GM23338 (cell line): ENCODE measurements around the gene IL6ST. TPM values are rescaled to one million over a fixed set of nuclear protein-coding genes. Genes with fewer than 3 reads are reported as not detected.

Experiments
- ATAC-seq: fragments of 200-7000 bp; cut with Tn5 transposase; 3 replicates; pipeline ENCODE4 v1.9.1; 2020
- DNase-seq: peaks from one replicate; pipeline ENCODE4 v3.0.0-alpha.2; 2015; ENCODE audit warnings: low spot score
- H2AFZ ChIP-seq: fragments of 200-600 bp; sonication (generic); 2 replicates; pipeline ENCODE4 v1.8.0; 2016; ENCODE audit warnings: antibody characterized with exemption, mild to moderate bottlenecking, moderate library complexity
- H3F3A ChIP-seq: fragments of 200-600 bp; sonication (generic); replicated peaks from 2 replicates; pipeline ENCODE4 v1.8.0; 2017; ENCODE audit warnings: antibody characterized with exemption, mixed run types, low read depth
- H3K27ac ChIP-seq: fragments of 200-600 bp; sonication (generic); 2 replicates; pipeline ENCODE4 v1.6.1; 2016; ENCODE audit warnings: low read depth
- H3K27me3 ChIP-seq: fragments of 200-600 bp; sonication (generic); 2 replicates; pipeline ENCODE4 v1.8.0; 2016; ENCODE audit warnings: mild to moderate bottlenecking, mixed run types, moderate library complexity; ENCODE audit not compliant: insufficient read depth
- H3K36me3 ChIP-seq: fragments of 200-600 bp; sonication (generic); 2 replicates; pipeline ENCODE4 v1.8.0; 2016; ENCODE audit warnings: mild to moderate bottlenecking; ENCODE audit not compliant: insufficient read depth
- H3K4me1 ChIP-seq: fragments of 200-600 bp; sonication (generic); 2 replicates; pipeline ENCODE4 v1.8.0; 2016; ENCODE audit warnings: mild to moderate bottlenecking, moderate library complexity; ENCODE audit not compliant: insufficient read depth
- H3K4me2 ChIP-seq: fragments of 200-600 bp; sonication (generic); 2 replicates; pipeline ENCODE4 v1.7.1; 2017; ENCODE audit warnings: mixed run types
- H3K4me3 ChIP-seq: fragments of 200-600 bp; sonication (generic); 2 replicates; pipeline ENCODE4 v1.6.1; 2016; ENCODE audit warnings: mixed run types
- H3K79me2 ChIP-seq: fragments of 200-600 bp; sonication (generic); replicated peaks from 2 replicates; pipeline ENCODE4 v1.8.0; 2017; ENCODE audit warnings: mild to moderate bottlenecking; ENCODE audit not compliant: insufficient read depth
- H3K9me2 ChIP-seq: fragments of 200-600 bp; sonication (generic); 2 replicates; pipeline ENCODE4 v1.8.0; 2017; ENCODE audit not compliant: insufficient read depth
- H4K20me1 ChIP-seq: fragments of 200-600 bp; sonication (generic); replicated peaks from 2 replicates; pipeline ENCODE4 v1.8.0; 2017; ENCODE audit warnings: mild to moderate bottlenecking; ENCODE audit not compliant: insufficient read depth
- H3K27ac Mint-ChIP-seq: 2 replicates; pipeline ENCODE4 v1.8.0; 2020; ENCODE audit warnings: inconsistent platforms, mild to moderate bottlenecking, moderate library complexity, mixed read lengths
- H3K27me3 Mint-ChIP-seq: 3 replicates; pipeline ENCODE4 v1.8.0; 2022; ENCODE audit warnings: low read depth, mild to moderate bottlenecking, moderate library complexity, mixed read lengths, inconsistent platforms; ENCODE audit not compliant: insufficient read depth, poor library complexity
- H3K36me3 Mint-ChIP-seq: 3 replicates; pipeline ENCODE4 v1.8.0; 2021; ENCODE audit warnings: low read depth, mild to moderate bottlenecking, inconsistent platforms, moderate library complexity, mixed read lengths
- H3K4me1 Mint-ChIP-seq: 3 replicates; pipeline ENCODE4 v1.8.0; 2020; ENCODE audit warnings: mild to moderate bottlenecking, inconsistent platforms, mixed read lengths
- H3K4me3 Mint-ChIP-seq: 3 replicates; pipeline ENCODE4 v1.8.0; 2021; ENCODE audit warnings: moderate library complexity, mild to moderate bottlenecking, inconsistent platforms, mixed read lengths
- H3K9me3 Mint-ChIP-seq: 3 replicates; pipeline ENCODE4 v1.8.0; 2020; ENCODE audit warnings: moderate library complexity, mild to moderate bottlenecking, inconsistent platforms, mixed read lengths
- CREB1 ChIP-seq: fragments of 250-450 bp; sonication (Bioruptor Pico); IDR thresholded peaks from 2 replicates; pipeline ENCODE4 v1.5.0; 2020; ENCODE audit warnings: low read depth, mild to moderate bottlenecking, moderate library complexity
- EZH2 ChIP-seq: fragments of 200-600 bp; sonication (generic); IDR thresholded peaks from one replicate; pipeline ENCODE4 v1.8.0; 2017; ENCODE audit warnings: antibody characterized with exemption, mild to moderate bottlenecking, low read depth; ENCODE audit not compliant: unreplicated experiment
- EZH2phosphoT487 ChIP-seq: fragments of 200-600 bp; sonication (generic); IDR thresholded peaks from one replicate; pipeline ENCODE4 v1.8.1; 2018; ENCODE audit warnings: antibody characterized with exemption; ENCODE audit not compliant: unreplicated experiment
- JUNB ChIP-seq: IDR thresholded peaks from one replicate; pipeline ENCODE4 v1.6.1; 2016; ENCODE audit warnings: antibody characterized with exemption; ENCODE audit not compliant: unreplicated experiment
- NANOG ChIP-seq: IDR thresholded peaks from 2 replicates; pipeline ENCODE4 v1.6.1; 2016; ENCODE audit warnings: antibody characterized with exemption, borderline replicate concordance
- POLR2AphosphoS5 ChIP-seq: IDR thresholded peaks from 2 replicates; pipeline ENCODE4 v1.6.1; 2016; ENCODE audit warnings: antibody characterized with exemption, low read depth
- STAT1 ChIP-seq: IDR thresholded peaks from one replicate; pipeline ENCODE4 v1.6.1; 2016; ENCODE audit warnings: antibody characterized with exemption; ENCODE audit not compliant: unreplicated experiment
- ZNF331 ChIP-seq: fragments of 250-450 bp; sonication (Bioruptor Pico); IDR thresholded peaks from 2 replicates; pipeline ENCODE4 v1.5.0; 2020; ENCODE audit warnings: low read depth, mild to moderate bottlenecking, moderate library complexity
- polyA plus RNA-seq: library from polyadenylated mRNA; unstranded; fragments of >200 nt; fragmentation: Nextera tagmentation; extraction: Ambion mirVana; gene quantifications from 2 replicates; pipeline ENCODE4 v1.2.1, GENCODE V29; 2016
- total RNA-seq: library from RNA; depleted of rRNA; stranded (reverse); fragments of >200 nt; shearing (Covaris generic); gene quantifications from 2 replicates; pipeline ENCODE4 v1.2.3, GENCODE V29; 2014
- TF ChIP-seq, protein P1 (sequence below): fragments of 250-450 bp; sonication (Bioruptor Pico); IDR thresholded peaks from 2 replicates; pipeline ENCODE4 v1.5.0; 2020; ENCODE audit warnings: mild to moderate bottlenecking, moderate library complexity
- TF ChIP-seq, protein P2 (sequence below): IDR thresholded peaks from one replicate; pipeline ENCODE4 v1.6.1; 2018; ENCODE audit warnings: antibody characterized with exemption; ENCODE audit not compliant: unreplicated experiment
- TF ChIP-seq, protein P3 (sequence below), 2 experiments: fragments of 200-600 bp in 1 of 2; sonication (generic) in 1 of 2; conservative IDR thresholded peaks; 2 replicates each; pipeline versions ENCODE4 v1.5.1 to v1.6.1; 2016 to 2017; ENCODE audit warnings: antibody characterized with exemption in 2 of 2, low read depth in 2 of 2, mild to moderate bottlenecking in 2 of 2, moderate library complexity in 1 of 2

Gene IL6ST
- total and polyA plus RNA-seq, 2 experiments from 2014 or later: 6.7 to 9.8 TPM

DNA sequence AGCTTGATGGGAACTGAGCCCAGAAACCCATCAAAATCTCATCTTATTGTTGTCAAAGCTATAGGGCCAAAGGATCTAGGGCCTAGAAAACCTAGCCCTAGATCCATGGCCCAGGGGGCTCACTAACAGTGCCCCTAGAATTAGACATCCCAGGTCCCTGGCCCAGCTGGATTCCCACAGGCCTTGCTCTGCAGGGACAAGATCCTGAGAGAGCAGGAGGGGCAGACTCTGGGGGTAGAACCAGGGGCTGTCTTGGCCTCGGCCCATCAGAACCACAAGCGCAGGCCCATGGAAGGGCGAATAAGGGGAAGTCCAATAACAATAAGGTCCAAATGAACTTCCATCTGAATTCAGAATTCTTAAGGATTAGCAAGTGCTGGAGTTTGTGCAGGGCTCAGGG, 69.6 kb downstream of the IL6ST start:
- DNase-seq: no peak
- H2AFZ ChIP-seq: no peak overlapping the region; the same call in 1 of the 2 replicates
- H3K4me2 ChIP-seq: no peak overlapping the region
- H3K27ac Mint-ChIP-seq: no peak overlapping the region
- no peaks in the 10 kb centered on the region for H3K27me3 ChIP-seq
- no peaks in the 10 kb centered on the region for H3K9me2 ChIP-seq
- H3K4me1 Mint-ChIP-seq: peaks cover 8% of the 10 kb centered on the region
- no peaks in the 10 kb centered on the region; the same call in 1 of the 2 replicates for H4K20me1 ChIP-seq
- no peaks in the 10 kb centered on the region for H3K79me2 ChIP-seq
- H3K4me1 ChIP-seq: no peaks in the 10 kb centered on the region
- no peak overlapping the region for H3K4me3 ChIP-seq
- H3K36me3 Mint-ChIP-seq: no peaks in the 10 kb centered on the region; the same call in 2 of the 3 replicates
- H3K4me3 Mint-ChIP-seq: no peak overlapping the region
- H3K27ac ChIP-seq: no peak overlapping the region
- H3F3A ChIP-seq: no peaks in the 10 kb centered on the region
- no peaks in the 10 kb centered on the region for H3K36me3 ChIP-seq
- H3K9me3 Mint-ChIP-seq: no peaks in the 10 kb centered on the region; the same call in 2 of the 3 replicates
- H3K27me3 Mint-ChIP-seq: peaks cover 7% of the 10 kb centered on the region
- no peak for ATAC-seq
- TF ChIP-seq, protein P1, sequence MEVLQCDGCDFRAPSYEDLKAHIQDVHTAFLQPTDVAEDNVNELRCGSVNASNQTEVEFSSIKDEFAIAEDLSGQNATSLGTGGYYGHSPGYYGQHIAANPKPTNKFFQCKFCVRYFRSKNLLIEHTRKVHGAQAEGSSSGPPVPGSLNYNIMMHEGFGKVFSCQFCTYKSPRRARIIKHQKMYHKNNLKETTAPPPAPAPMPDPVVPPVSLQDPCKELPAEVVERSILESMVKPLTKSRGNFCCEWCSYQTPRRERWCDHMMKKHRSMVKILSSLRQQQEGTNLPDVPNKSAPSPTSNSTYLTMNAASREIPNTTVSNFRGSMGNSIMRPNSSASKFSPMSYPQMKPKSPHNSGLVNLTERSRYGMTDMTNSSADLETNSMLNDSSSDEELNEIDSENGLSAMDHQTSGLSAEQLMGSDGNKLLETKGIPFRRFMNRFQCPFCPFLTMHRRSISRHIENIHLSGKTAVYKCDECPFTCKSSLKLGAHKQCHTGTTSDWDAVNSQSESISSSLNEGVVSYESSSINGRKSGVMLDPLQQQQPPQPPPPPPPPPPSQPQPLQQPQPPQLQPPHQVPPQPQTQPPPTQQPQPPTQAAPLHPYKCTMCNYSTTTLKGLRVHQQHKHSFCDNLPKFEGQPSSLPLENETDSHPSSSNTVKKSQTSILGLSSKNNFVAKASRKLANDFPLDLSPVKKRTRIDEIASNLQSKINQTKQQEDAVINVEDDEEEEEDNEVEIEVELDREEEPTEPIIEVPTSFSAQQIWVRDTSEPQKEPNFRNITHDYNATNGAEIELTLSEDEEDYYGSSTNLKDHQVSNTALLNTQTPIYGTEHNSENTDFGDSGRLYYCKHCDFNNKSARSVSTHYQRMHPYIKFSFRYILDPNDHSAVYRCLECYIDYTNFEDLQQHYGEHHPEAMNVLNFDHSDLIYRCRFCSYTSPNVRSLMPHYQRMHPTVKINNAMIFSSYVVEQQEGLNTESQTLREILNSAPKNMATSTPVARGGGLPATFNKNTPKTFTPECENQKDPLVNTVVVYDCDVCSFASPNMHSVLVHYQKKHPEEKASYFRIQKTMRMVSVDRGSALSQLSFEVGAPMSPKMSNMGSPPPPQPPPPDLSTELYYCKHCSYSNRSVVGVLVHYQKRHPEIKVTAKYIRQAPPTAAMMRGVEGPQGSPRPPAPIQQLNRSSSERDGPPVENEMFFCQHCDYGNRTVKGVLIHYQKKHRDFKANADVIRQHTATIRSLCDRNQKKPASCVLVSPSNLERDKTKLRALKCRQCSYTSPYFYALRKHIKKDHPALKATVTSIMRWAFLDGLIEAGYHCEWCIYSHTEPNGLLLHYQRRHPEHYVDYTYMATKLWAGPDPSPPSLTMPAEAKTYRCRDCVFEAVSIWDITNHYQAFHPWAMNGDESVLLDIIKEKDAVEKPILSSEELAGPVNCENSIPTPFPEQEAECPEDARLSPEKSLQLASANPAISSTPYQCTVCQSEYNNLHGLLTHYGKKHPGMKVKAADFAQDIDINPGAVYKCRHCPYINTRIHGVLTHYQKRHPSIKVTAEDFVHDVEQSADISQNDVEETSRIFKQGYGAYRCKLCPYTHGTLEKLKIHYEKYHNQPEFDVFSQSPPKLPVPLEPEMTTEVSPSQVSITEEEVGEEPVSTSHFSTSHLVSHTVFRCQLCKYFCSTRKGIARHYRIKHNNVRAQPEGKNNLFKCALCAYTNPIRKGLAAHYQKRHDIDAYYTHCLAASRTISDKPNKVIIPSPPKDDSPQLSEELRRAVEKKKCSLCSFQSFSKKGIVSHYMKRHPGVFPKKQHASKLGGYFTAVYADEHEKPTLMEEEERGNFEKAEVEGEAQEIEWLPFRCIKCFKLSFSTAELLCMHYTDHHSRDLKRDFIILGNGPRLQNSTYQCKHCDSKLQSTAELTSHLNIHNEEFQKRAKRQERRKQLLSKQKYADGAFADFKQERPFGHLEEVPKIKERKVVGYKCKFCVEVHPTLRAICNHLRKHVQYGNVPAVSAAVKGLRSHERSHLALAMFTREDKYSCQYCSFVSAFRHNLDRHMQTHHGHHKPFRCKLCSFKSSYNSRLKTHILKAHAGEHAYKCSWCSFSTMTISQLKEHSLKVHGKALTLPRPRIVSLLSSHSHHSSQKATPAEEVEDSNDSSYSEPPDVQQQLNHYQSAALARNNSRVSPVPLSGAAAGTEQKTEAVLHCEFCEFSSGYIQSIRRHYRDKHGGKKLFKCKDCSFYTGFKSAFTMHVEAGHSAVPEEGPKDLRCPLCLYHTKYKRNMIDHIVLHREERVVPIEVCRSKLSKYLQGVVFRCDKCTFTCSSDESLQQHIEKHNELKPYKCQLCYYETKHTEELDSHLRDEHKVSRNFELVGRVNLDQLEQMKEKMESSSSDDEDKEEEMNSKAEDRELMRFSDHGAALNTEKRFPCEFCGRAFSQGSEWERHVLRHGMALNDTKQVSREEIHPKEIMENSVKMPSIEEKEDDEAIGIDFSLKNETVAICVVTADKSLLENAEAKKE (CRISPR knock-in tag): no peak
- TF ChIP-seq EZH2 (no peak), POLR2AphosphoS5 (no peak)

DNA sequence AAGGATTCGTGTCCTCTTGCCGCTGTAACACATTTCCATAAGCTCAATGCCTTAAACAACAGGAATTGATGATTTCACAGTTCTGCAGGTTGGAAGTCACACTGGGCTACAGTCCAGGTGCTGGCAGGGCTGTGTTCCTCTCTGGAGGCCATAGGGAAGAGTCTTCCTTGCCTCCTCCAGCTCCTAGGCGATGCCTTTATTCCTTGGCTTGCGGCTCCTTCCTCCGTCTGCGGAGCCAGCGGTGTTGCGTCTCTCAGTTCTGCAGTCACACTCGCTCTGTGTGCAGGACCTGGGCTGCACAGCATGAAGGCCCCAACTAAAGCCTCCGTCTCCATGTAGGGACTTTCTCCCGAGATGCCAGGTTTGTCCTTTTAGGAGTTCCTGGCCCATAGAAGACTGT, 70.0 kb downstream of the IL6ST start:
- no peaks in the 10 kb centered on the region for H3K36me3 ChIP-seq
- Mint-ChIP-seq H3K27ac (no peak overlapping the region), H3K4me3 (no peak overlapping the region), H3K4me1 (peaks cover 8% of the 10 kb centered on the region), H3K9me3 (no peaks in the 10 kb centered on the region; the same call in 2 of the 3 replicates), H3K36me3 (no peaks in the 10 kb centered on the region; the same call in 2 of the 3 replicates), H3K27me3 (peaks cover 4% of the 10 kb centered on the region)
- H3K4me3 ChIP-seq: no peak overlapping the region
- no peak overlapping the region for H3K4me2 ChIP-seq
- H2AFZ ChIP-seq: no peak overlapping the region
- DNase-seq (no peak), ATAC-seq (no peak)
- no peaks in the 10 kb centered on the region for H3K4me1 ChIP-seq
- no peaks in the 10 kb centered on the region for H3K9me2 ChIP-seq
- no peaks in the 10 kb centered on the region for H3K27me3 ChIP-seq
- H4K20me1 ChIP-seq: no peaks in the 10 kb centered on the region; the same call in 1 of the 2 replicates
- H3K79me2 ChIP-seq: no peaks in the 10 kb centered on the region
- no peak overlapping the region for H3K27ac ChIP-seq
- no peaks in the 10 kb centered on the region for H3F3A ChIP-seq
- TF ChIP-seq EZH2phosphoT487: no peak
- no peak for TF ChIP-seq STAT1
- no peak for TF ChIP-seq EZH2
- no peak for TF ChIP-seq NANOG
- TF ChIP-seq ZNF331 (CRISPR knock-in tag): no peak
- TF ChIP-seq, protein P2, sequence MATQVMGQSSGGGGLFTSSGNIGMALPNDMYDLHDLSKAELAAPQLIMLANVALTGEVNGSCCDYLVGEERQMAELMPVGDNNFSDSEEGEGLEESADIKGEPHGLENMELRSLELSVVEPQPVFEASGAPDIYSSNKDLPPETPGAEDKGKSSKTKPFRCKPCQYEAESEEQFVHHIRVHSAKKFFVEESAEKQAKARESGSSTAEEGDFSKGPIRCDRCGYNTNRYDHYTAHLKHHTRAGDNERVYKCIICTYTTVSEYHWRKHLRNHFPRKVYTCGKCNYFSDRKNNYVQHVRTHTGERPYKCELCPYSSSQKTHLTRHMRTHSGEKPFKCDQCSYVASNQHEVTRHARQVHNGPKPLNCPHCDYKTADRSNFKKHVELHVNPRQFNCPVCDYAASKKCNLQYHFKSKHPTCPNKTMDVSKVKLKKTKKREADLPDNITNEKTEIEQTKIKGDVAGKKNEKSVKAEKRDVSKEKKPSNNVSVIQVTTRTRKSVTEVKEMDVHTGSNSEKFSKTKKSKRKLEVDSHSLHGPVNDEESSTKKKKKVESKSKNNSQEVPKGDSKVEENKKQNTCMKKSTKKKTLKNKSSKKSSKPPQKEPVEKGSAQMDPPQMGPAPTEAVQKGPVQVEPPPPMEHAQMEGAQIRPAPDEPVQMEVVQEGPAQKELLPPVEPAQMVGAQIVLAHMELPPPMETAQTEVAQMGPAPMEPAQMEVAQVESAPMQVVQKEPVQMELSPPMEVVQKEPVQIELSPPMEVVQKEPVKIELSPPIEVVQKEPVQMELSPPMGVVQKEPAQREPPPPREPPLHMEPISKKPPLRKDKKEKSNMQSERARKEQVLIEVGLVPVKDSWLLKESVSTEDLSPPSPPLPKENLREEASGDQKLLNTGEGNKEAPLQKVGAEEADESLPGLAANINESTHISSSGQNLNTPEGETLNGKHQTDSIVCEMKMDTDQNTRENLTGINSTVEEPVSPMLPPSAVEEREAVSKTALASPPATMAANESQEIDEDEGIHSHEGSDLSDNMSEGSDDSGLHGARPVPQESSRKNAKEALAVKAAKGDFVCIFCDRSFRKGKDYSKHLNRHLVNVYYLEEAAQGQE: no peak
- no peak for TF ChIP-seq POLR2AphosphoS5
- TF ChIP-seq CREB1 (CRISPR knock-in tag): no peak
- TF ChIP-seq, protein P3, sequence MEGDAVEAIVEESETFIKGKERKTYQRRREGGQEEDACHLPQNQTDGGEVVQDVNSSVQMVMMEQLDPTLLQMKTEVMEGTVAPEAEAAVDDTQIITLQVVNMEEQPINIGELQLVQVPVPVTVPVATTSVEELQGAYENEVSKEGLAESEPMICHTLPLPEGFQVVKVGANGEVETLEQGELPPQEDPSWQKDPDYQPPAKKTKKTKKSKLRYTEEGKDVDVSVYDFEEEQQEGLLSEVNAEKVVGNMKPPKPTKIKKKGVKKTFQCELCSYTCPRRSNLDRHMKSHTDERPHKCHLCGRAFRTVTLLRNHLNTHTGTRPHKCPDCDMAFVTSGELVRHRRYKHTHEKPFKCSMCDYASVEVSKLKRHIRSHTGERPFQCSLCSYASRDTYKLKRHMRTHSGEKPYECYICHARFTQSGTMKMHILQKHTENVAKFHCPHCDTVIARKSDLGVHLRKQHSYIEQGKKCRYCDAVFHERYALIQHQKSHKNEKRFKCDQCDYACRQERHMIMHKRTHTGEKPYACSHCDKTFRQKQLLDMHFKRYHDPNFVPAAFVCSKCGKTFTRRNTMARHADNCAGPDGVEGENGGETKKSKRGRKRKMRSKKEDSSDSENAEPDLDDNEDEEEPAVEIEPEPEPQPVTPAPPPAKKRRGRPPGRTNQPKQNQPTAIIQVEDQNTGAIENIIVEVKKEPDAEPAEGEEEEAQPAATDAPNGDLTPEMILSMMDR (conservative IDR thresholded peaks at IDR 0.05; ENCODE audit: low read depth in 2 of 2): no peak
- no peak for TF ChIP-seq JUNB
